HUES64 (cell line): ENCODE measurements around the gene SLC24A5.

Experiments used
- H3K27ac ChIP-seq: 2 replicates; pipeline ENCODE4 v1.7.0; 2013; ENCODE audit warnings: low read depth, low read length, inconsistent platforms
- H3K27me3 ChIP-seq: 2 replicates; pipeline ENCODE4 v1.6.1; 2013; ENCODE audit warnings: mild to moderate bottlenecking, low read length; ENCODE audit not compliant: insufficient read depth
- H3K36me3 ChIP-seq: 2 replicates; pipeline ENCODE4 v1.6.1; 2013; ENCODE audit warnings: mild to moderate bottlenecking, low read length; ENCODE audit not compliant: insufficient read depth
- H3K4me1 ChIP-seq: 2 replicates; pipeline ENCODE4 v1.6.1; 2013; ENCODE audit warnings: mild to moderate bottlenecking, low read length, moderate library complexity; ENCODE audit not compliant: insufficient read depth
- H3K4me3 ChIP-seq: 2 replicates; pipeline ENCODE4 v1.5.1; 2013; ENCODE audit warnings: mild to moderate bottlenecking, low read length, moderate library complexity
- H3K9ac ChIP-seq: 2 replicates; pipeline ENCODE4 v1.6.1; 2013; ENCODE audit warnings: mild to moderate bottlenecking, low read depth, low read length
- H3K9me3 ChIP-seq: 2 replicates; pipeline ENCODE4 v1.6.1; 2013; ENCODE audit warnings: low read depth, low read length; ENCODE audit not compliant: insufficient read depth
- WGBS: fragments of 150-250, 120-280 bp; methylation state at CpG from one replicate; pipeline ENCODE4 v1.1.7; 2013; ENCODE audit warnings: missing lambda C conversion rate; 5-methylcytosine and 5-hydroxymethylcytosine counted together

SLC24A5 gene

DNA sequence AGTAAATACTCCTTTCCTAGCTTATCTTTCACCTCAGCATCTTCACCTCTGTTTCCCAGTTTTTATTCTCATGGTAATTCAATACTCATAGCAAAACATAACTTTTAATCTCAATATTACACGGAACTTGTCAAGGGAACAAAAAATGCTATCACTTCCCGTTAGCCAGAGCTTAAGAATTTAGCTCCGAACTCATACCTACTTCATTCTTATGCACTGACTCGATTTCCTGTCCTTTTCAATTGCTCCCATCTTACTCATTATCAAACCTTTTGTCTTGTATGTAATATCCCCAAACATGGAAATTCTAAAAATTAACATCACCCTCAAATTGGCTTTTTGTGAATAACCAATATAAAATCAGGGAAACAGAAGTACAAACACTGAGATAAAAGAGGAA is 29.1 kb downstream of the SLC24A5 start:
- peaks cover 18% of the 10 kb centered on the region for H3K4me1 ChIP-seq
- peak overlapping the region; percentile 5; the same call in 1 of the 2 replicates for H3K4me3 ChIP-seq
- peaks cover 94% of the 10 kb centered on the region for H3K36me3 ChIP-seq
- WGBS = 64% methylated on average over 4 of the region's 4 CpGs
- no peaks in the 10 kb centered on the region for H3K27me3 ChIP-seq
- H3K27ac ChIP-seq = peak overlapping the region; percentile 61
- no peaks in the 10 kb centered on the region for H3K9me3 ChIP-seq
- H3K9ac ChIP-seq = peak overlapping the region; percentile 9; the same call in 1 of the 2 replicates

GRCh38 chr15:48153526-48153925 is 32.7 kb downstream of the SLC24A5 start:
- 100% methylated on average over 2 of the region's 2 CpGs for WGBS
- Histone ChIP-seq H3K27me3 (no peaks in the 10 kb centered on the region), H3K27ac (no peak overlapping the region), H3K4me1 (peaks cover 18% of the 10 kb centered on the region), H3K9me3 (no peaks in the 10 kb centered on the region), H3K4me3 (no peak overlapping the region), H3K9ac (no peak overlapping the region), H3K36me3 (peaks cover 88% of the 10 kb centered on the region)

- H3K36me3 ChIP-seq = peaks cover 51% of the 10 kb centered on the region
- no peak overlapping the region for H3K9ac ChIP-seq
- H3K27me3 ChIP-seq = no peaks in the 10 kb centered on the region
- H3K27ac ChIP-seq = no peak overlapping the region
- H3K9me3 ChIP-seq = no peaks in the 10 kb centered on the region
- no CpG with 5 or more reads among the region's 3 CpGs for WGBS
- H3K4me1 ChIP-seq = peaks cover 22% of the 10 kb centered on the region
- no peak overlapping the region for H3K4me3 ChIP-seq
These were observed 47.8 kb downstream of the SLC24A5 start for GRCh38 chr15:48168616-48169015.

- Histone ChIP-seq H3K4me1 (peaks cover 30% of the 10 kb centered on the region), H3K4me3 (no peak overlapping the region), H3K9me3 (no peaks in the 10 kb centered on the region), H3K27ac (no peak overlapping the region), H3K9ac (no peak overlapping the region), H3K36me3 (peaks cover 31% of the 10 kb centered on the region), H3K27me3 (no peaks in the 10 kb centered on the region)
- 91% methylated on average over 1 of the region's 1 CpG for WGBS
These were observed 50.2 kb downstream of the SLC24A5 start for GRCh38 chr15:48170981-48171380.

- no peaks in the 10 kb centered on the region for H3K9me3 ChIP-seq
- 99% methylated on average over 3 of the region's 3 CpGs for WGBS
- peaks cover 52% of the 10 kb centered on the region for H3K4me1 ChIP-seq
- no peak overlapping the region for H3K9ac ChIP-seq
- H3K4me3 ChIP-seq = no peak overlapping the region
- H3K36me3 ChIP-seq = 0 out of 2 replicates have a peak, but pooled peaks cover 3% of the 10 kb centered on the region
- H3K27me3 ChIP-seq = no peaks in the 10 kb centered on the region
- no peak overlapping the region for H3K27ac ChIP-seq
These were observed 54.3 kb downstream of the SLC24A5 start for GRCh38 chr15:48175126-48175525.

DNA sequence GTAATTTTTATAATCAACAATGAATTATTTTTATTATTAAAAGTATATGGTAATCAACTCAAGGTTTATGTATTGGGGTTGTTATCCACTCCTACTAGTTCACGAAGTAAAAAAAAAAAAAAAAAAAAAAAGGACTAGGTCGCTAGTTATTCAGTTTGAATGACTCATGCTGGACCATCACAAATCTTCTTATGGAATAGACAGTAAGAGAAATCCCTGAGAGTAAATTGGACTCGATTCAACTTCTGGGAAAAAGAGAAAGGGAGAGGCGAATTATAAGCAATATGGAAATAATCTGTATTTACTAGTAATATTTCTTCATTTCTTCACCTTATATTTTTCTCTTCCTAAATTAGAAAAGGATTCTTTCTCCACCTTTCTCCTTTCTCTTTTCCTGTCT is 55.3 kb downstream of the SLC24A5 start:
- 0 out of 2 replicates have a peak, but pooled peaks cover 3% of the 10 kb centered on the region for H3K36me3 ChIP-seq
- no peak overlapping the region for H3K27ac ChIP-seq
- no peaks in the 10 kb centered on the region for H3K9me3 ChIP-seq
- peak overlapping the region; percentile 77 for H3K4me3 ChIP-seq
- 88% methylated on average over 1 of the region's 4 CpGs for WGBS
- H3K9ac ChIP-seq = no peak overlapping the region
- H3K27me3 ChIP-seq = no peaks in the 10 kb centered on the region
- H3K4me1 ChIP-seq = peaks cover 44% of the 10 kb centered on the region

GRCh38 chr15:48176957-48177356 is 56.2 kb downstream of the SLC24A5 start:
- peak overlapping the region; percentile 96; the same call in 1 of the 2 replicates for H3K9ac ChIP-seq
- WGBS = 38% methylated on average over 1 of the region's 2 CpGs
- no peak overlapping the region for H3K27ac ChIP-seq
- H3K27me3 ChIP-seq = no peaks in the 10 kb centered on the region
- no peaks in the 10 kb centered on the region for H3K9me3 ChIP-seq
- H3K4me1 ChIP-seq = peaks cover 36% of the 10 kb centered on the region
- H3K36me3 ChIP-seq = 0 out of 2 replicates have a peak, but pooled peaks cover 3% of the 10 kb centered on the region
- peak overlapping the region; percentile 77 for H3K4me3 ChIP-seq

DNA sequence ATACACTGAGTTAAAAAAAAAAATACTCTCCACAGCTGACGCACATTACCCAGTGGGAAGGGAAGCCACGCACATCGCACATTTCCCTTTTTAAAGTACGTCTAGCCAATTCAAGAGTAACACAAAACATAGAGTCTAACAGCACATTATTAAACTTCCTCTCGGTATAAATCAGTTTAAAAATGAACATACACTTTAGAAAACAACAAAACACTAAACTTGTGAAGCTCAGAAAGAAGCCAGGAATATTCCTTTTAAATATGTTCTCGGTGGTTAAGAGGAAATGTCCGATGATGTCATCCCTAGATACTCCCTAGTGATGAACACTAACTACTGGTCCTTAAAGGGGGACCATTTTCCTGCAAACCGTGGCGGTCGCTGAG is 56.6 kb downstream of the SLC24A5 start:
- Histone ChIP-seq H3K36me3 (0 out of 2 replicates have a peak, but pooled peaks cover 3% of the 10 kb centered on the region), H3K9ac (peak overlapping the region; percentile 96), H3K9me3 (no peaks in the 10 kb centered on the region), H3K4me3 (peak overlapping the region; percentile 77), H3K27ac (peak overlapping the region; percentile 95; the same call in 1 of the 2 replicates), H3K27me3 (no peaks in the 10 kb centered on the region), H3K4me1 (peaks cover 35% of the 10 kb centered on the region)
- WGBS = 4% methylated on average over 10 of the region's 10 CpGs

GRCh38 chr15:48177766-48178647 is 57.2 kb downstream of the SLC24A5 start, which contains the start of gene MYEF2:
Gene MYEF2 (minus strand): TSS chr15:48178295. CDS start chr15:48178237, 58 bp downstream.
- no peaks in the 10 kb centered on the region for H3K27me3 ChIP-seq
- peaks cover 34% of the 10 kb centered on the region for H3K4me1 ChIP-seq
- under 1% methylated on average over 71 of the region's 71 CpGs for WGBS
- H3K36me3 ChIP-seq = 0 out of 2 replicates have a peak, but pooled peaks cover 3% of the 10 kb centered on the region
- no peaks in the 10 kb centered on the region for H3K9me3 ChIP-seq
- peak within 1 kb of the TSS; percentile 95 for H3K27ac ChIP-seq
- peak within 1 kb of the TSS; percentile 77 for H3K4me3 ChIP-seq
- H3K9ac ChIP-seq = peak within 1 kb of the TSS; percentile 96

DNA sequence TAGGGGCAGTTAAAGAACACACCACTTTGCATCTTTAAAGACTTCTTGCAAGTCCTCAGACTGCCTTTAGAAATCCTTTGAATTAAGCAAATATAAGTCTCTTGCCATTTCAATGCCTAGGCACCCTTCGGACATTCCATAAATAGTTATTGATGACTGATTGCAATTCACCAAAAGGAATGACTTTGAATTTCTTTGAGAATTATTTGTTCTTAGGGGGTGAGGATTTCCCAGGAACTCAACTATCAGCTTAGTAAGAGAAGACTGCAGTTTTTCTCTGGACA is 57.8 kb downstream of the SLC24A5 start:
- peak overlapping the region; percentile 77 for H3K4me3 ChIP-seq
- H3K27me3 ChIP-seq = no peaks in the 10 kb centered on the region
- peaks cover 29% of the 10 kb centered on the region for H3K4me1 ChIP-seq
- H3K9ac ChIP-seq = peak overlapping the region; percentile 88
- H3K9me3 ChIP-seq = no peaks in the 10 kb centered on the region
- H3K36me3 ChIP-seq = 0 out of 2 replicates have a peak, but pooled peaks cover 3% of the 10 kb centered on the region
- H3K27ac ChIP-seq = peak overlapping the region; percentile 95
- no CpG with 5 or more reads among the region's 1 CpG for WGBS

GRCh38 chr15:48182749-48183148 is 62.0 kb downstream of the SLC24A5 start:
- Histone ChIP-seq H3K36me3 (no peaks in the 10 kb centered on the region), H3K4me3 (no peak overlapping the region), H3K9ac (no peak overlapping the region), H3K27me3 (no peaks in the 10 kb centered on the region), H3K4me1 (peaks cover 9% of the 10 kb centered on the region), H3K27ac (no peak overlapping the region), H3K9me3 (no peaks in the 10 kb centered on the region)
- 91% methylated on average over 2 of the region's 2 CpGs for WGBS
